ENCODE data around the gene UNC5CL.

UNC5CL gene, protein sequence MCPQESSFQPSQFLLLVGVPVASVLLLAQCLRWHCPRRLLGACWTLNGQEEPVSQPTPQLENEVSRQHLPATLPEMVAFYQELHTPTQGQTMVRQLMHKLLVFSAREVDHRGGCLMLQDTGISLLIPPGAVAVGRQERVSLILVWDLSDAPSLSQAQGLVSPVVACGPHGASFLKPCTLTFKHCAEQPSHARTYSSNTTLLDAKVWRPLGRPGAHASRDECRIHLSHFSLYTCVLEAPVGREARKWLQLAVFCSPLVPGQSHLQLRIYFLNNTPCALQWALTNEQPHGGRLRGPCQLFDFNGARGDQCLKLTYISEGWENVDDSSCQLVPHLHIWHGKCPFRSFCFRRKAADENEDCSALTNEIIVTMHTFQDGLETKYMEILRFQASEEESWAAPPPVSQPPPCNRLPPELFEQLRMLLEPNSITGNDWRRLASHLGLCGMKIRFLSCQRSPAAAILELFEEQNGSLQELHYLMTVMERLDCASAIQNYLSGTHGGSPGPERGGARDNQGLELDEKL

DNA sequence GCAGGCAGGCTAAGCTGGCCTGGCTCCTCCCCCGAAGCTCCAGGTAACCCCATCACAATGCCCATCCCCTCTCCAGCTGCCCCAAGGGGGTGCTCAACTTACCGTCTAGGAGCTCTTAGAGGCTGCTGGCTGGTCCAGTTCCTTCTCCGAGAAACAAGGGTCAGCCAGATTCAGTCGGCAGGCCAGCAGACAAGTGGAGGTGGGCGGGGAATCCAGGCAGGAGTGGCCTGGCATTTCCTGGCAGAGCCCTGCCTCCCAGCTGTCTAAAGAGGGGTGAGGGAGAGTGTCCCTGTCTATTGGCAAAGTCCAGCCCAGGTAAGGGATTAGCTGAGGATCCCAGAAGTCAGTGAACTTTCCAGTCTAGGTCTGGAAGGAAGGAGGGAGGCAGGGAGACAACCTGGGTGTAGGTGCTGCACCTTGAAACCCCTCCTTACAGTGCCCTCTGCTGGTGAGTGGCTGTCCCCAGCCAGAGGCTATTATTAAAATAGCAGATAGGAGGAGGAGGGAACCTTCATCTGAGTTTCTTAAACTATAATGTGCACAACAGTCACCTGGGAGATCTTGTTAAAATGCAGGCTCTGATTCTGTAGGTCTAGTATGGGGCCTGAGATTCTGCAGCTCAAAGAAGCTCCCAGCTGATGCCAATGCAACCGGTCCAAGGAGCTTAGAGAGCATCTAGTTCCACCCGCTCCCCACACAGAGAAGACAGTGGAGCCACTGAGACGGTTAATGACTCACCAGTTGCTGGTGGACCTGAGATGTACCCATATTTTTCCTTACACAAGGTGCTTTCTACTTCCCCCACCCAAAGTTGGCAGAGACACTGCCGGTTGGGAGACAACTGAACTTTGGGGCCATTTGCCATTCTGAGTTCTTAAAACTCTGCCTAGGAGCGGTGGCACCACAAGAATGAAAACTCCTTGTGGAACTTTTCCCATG lies at the start of gene UNC5CL:
Gene UNC5CL, minus strand, starts transcription at position 162 of the 939 bp plus-strand sequence. CDS start 4,147 bp downstream, outside the sequence.
- H3K27me3 Mint-ChIP-seq = no peaks in the 10 kb centered on the region
- peaks cover 10% of the 10 kb centered on the region for H3K36me3 Mint-ChIP-seq
- no peak for ATAC-seq
- no peak within 1 kb of the TSS for H3K27ac Mint-ChIP-seq
- H3K4me1 Mint-ChIP-seq = no peaks in the 10 kb centered on the region
- H3K9me3 Mint-ChIP-seq = no peaks in the 10 kb centered on the region
- no peak within 1 kb of the TSS for H3K4me3 Mint-ChIP-seq

DNA sequence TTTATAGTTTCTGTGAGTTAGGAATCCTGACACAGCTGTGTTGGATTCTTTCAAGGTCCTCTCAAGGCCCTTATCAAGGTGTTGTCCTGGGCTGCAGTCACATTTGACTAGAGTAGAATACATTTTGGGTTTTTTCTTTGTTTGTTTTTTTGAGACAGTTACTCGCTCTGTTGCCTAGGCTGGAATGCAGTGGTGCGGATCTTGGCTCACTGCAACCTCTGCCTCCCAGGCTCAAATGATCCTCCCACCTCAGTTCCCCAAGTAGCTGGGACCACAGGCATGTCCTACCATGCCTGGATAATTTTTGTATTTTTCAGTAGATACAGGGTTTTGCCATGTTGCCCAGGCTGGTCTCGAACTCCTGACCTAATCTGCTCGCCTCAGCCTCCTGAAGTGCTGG lies 49.4 kb upstream of the UNC5CL start:
- H3K27ac Mint-ChIP-seq = no peak overlapping the region
- H3K4me3 Mint-ChIP-seq = no peak overlapping the region
- no peak for ATAC-seq
- H3K9me3 Mint-ChIP-seq = no peaks in the 10 kb centered on the region
- no peaks in the 10 kb centered on the region for H3K4me1 Mint-ChIP-seq
- H3K27me3 Mint-ChIP-seq = no peaks in the 10 kb centered on the region
- H3K36me3 Mint-ChIP-seq = peaks cover 66% of the 10 kb centered on the region

DNA sequence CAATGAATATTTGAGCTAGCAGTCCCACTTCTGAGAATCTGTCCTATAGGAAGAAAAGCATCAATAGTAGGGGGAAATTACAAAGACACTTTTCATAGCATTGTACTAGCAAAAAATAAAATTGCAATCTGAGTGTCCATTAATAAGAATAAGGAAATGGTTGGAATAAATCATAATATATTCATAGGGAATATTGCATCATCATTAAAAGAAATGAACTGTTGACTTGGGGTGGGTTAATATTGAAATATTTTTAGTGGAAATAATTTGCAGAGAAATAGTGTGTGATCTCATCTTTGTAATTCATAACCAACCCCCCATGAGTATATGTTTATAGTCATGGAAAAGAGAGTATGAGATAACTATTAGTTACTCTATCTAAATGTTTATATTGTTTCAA lies 46.2 kb upstream of the UNC5CL start:
- no peak for ATAC-seq
- no peaks in the 10 kb centered on the region for H3K27me3 Mint-ChIP-seq
- H3K36me3 Mint-ChIP-seq = peaks cover 64% of the 10 kb centered on the region
- H3K27ac Mint-ChIP-seq = no peak overlapping the region
- H3K4me1 Mint-ChIP-seq = peaks cover 19% of the 10 kb centered on the region
- H3K4me3 Mint-ChIP-seq = no peak overlapping the region
- no peaks in the 10 kb centered on the region for H3K9me3 Mint-ChIP-seq

DNA sequence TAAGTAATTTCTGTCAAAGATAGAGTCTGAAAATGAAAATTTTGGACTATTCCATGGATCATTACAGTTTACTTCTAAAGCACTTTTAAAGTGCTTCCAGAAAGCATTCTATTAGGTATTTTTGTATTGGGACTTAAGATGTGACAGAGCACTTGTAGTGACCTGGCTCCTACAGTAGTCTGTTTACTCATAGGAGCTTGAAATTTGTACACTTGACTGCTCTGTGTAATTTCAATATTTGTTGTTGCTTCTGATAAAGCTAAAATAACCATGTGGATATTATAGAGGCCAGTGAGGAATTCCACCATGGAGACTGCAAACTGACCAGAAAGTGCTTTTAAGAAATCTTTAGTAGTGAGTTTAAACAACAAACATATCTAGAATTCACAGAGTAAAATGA lies 44.1 kb upstream of the UNC5CL start:
- no peaks in the 10 kb centered on the region for H3K27me3 Mint-ChIP-seq
- ATAC-seq = no peak
- H3K36me3 Mint-ChIP-seq = peaks cover 72% of the 10 kb centered on the region
- H3K9me3 Mint-ChIP-seq = no peaks in the 10 kb centered on the region
- no peak overlapping the region for H3K27ac Mint-ChIP-seq
- peaks cover 32% of the 10 kb centered on the region for H3K4me1 Mint-ChIP-seq
- H3K4me3 Mint-ChIP-seq = no peak overlapping the region

DNA sequence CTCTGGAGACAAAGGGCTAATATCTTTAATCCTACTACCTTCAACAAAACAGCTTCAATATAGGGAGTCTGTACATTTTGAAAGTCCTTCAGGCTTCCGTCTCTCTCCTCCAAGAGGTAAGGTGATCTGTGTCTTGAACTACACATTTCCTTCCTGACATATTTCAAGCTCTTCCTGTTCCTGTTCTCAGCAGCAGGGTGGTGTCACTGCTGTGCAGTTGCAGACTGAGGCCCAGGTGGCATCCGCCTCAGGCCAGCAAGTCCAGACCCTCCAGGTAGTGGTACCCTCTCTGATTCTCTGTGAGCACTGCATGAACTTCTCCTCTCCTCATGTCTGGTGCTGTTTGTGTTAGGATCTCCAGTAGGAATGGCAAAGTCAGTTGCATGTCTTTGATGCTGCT lies 41.6 kb upstream of the UNC5CL start:
- Mint-ChIP-seq H3K27me3 (no peaks in the 10 kb centered on the region), H3K27ac (peak overlapping the region; percentile 65), H3K4me1 (peaks cover 43% of the 10 kb centered on the region), H3K36me3 (peaks cover 56% of the 10 kb centered on the region), H3K9me3 (no peaks in the 10 kb centered on the region), H3K4me3 (peak overlapping the region; percentile 13)
- ATAC-seq = no peak

DNA sequence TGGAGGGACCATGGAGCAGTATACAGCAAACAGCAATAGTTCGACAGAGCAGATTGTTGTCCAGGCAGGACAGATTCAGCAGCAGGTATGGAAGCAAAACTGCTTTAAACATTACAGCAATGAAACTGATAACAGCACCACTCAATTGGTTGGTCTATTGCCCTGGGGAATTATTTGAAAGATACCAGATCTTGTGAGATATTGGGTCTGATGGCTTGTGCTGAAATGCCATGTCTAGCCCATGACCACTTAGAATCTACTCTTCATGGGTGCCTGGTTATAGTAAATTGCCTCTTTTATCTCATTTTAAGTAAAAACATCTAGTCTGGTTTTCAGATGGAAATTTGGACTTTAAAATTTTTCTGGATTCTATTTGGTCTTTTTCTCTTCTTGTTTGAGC lies 40.1 kb upstream of the UNC5CL start:
- Mint-ChIP-seq H3K4me1 (peaks cover 58% of the 10 kb centered on the region), H3K4me3 (no peak overlapping the region), H3K27me3 (no peaks in the 10 kb centered on the region), H3K27ac (no peak overlapping the region), H3K36me3 (peaks cover 47% of the 10 kb centered on the region), H3K9me3 (no peaks in the 10 kb centered on the region)
- no peak for ATAC-seq

DNA sequence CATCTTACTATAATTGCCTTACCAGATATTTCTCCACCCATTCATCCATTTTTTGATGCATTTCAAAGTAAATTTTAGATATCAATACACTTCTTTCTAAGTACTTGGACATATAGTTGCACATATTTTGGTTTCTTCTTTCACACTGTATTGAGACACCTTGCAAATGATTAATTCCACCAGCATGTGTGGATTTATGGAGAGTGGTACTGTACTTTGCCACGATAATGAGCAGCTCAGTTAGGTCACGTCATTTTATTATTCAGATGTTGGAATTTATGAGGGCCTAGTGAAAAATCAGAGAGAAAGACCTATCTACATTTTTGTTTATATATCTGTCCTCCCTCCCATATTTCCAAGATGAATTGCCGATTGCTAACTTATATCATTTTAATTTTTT lies 39.1 kb upstream of the UNC5CL start:
- peaks cover 62% of the 10 kb centered on the region for H3K4me1 Mint-ChIP-seq
- no peak overlapping the region for H3K27ac Mint-ChIP-seq
- no peak for ATAC-seq

DNA sequence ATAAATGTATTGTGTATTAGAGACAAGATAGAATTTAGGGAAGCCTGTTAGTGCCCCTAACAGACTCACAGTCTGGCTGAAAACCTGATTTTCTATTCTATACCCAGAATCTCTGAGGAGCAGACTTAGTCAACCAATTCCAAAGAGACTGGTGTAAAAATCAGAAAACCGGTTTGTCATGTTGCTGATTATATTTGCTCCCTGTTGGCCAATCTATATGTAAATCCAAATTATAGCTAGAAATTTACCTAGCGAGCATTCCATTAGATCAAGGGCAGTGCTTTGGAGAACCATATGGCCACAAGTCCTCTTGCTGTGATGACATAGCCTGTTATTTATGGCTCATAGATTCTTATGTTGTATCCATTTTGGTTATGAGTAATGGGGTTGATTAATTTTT lies 38.5 kb upstream of the UNC5CL start:
- Mint-ChIP-seq H3K27me3 (no peaks in the 10 kb centered on the region), H3K4me1 (peaks cover 60% of the 10 kb centered on the region), H3K36me3 (peaks cover 39% of the 10 kb centered on the region), H3K27ac (no peak overlapping the region), H3K4me3 (no peak overlapping the region), H3K9me3 (no peaks in the 10 kb centered on the region)
- no peak for ATAC-seq

More for the DNA sequence above, 39.1 kb upstream of the UNC5CL start:
- no peak overlapping the region for H3K4me3 Mint-ChIP-seq
- no peaks in the 10 kb centered on the region for H3K9me3 Mint-ChIP-seq
- peaks cover 44% of the 10 kb centered on the region for H3K36me3 Mint-ChIP-seq
- no peaks in the 10 kb centered on the region for H3K27me3 Mint-ChIP-seq

DNA sequence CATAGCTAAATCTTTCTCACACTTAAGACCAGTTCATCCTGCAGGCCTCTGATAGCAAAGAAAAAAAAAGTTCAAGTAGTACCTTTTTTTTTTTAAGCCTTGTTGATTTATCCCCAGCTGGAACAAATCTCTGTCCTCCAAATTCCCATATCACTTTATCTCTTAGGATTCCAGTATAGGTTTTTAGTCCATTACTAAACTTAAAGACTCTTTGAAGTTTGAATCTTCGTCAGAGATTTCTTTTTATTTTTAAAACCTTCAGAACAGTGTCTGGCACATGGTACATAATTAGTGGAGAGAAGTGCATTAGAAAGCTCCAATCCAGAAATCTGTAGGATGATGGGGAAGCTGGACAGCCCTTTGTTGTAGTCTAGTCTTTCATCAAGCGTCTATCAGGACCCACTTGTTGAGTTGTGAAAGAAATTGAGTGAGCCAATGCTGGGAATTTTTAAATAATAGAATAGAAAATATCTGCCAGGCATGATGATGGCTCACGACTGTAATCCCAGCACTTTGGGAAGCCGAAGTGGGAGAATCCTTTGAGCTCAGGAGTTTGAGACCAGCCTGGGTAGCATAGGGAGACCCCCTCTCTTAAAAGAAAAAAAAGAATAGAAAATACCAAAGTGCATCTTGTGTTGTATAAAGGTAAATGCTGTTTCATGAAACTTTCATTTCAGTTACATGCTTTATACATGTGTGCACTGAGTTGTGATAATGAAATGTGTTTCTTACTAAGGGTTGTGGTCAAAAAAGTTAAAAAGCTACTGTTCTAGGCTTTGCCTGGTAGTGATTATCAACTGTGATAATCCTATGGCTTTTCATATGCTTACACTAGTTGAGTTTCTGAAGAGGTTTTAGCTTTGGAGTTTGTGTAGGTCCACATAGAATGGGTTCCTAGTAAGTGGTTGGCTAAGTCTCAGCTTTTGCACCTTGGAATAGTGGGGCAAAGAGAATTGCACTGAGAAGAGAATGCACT lies 36.9 kb upstream of the UNC5CL start:
- Mint-ChIP-seq H3K36me3 (peaks cover 32% of the 10 kb centered on the region), H3K27ac (peak overlapping the region; percentile 35), H3K4me3 (no peak overlapping the region), H3K27me3 (no peaks in the 10 kb centered on the region), H3K4me1 (peaks cover 57% of the 10 kb centered on the region), H3K9me3 (no peaks in the 10 kb centered on the region)
- ATAC-seq = no peak

DNA sequence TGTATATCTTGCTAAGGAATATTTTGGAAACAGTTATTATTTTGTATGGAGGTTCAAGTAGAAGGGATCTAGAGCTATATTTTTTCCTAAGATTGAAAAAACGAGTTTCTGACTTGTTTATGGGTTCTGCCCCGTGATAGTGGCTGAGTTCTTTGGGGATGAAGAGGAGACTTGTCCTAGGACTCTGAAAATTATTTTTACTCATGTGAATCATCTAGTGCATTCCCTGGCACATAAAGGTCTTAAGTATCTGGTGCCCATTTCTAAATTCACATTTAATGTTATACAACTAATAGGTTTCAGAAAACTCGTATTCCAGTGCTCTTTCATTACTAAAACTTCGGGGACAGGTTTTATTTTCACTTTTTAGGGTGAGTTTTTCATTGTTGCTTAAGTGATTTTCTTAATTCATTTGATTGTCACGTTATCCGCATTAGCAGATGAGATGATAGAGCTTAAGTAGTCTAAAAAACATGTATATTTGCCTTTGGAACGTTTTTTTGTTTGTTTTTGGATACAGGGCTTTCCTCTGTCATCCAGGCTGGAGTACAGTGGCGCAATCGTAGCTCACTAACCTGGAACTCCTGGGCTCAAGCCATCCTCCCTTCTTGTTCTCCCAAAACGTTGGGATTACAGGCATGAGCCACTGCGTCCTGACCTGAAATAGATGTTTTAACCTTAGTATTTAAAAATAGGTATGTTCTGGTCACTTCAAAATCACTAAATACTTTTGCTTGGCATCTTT lies 35.8 kb upstream of the UNC5CL start:
- H3K27ac Mint-ChIP-seq = peak overlapping the region; percentile 97
- no peaks in the 10 kb centered on the region for H3K9me3 Mint-ChIP-seq
- H3K27me3 Mint-ChIP-seq = no peaks in the 10 kb centered on the region
- H3K4me3 Mint-ChIP-seq = peak overlapping the region; percentile 92
- peaks cover 21% of the 10 kb centered on the region for H3K36me3 Mint-ChIP-seq
- no peak for ATAC-seq
- peaks cover 53% of the 10 kb centered on the region for H3K4me1 Mint-ChIP-seq

DNA sequence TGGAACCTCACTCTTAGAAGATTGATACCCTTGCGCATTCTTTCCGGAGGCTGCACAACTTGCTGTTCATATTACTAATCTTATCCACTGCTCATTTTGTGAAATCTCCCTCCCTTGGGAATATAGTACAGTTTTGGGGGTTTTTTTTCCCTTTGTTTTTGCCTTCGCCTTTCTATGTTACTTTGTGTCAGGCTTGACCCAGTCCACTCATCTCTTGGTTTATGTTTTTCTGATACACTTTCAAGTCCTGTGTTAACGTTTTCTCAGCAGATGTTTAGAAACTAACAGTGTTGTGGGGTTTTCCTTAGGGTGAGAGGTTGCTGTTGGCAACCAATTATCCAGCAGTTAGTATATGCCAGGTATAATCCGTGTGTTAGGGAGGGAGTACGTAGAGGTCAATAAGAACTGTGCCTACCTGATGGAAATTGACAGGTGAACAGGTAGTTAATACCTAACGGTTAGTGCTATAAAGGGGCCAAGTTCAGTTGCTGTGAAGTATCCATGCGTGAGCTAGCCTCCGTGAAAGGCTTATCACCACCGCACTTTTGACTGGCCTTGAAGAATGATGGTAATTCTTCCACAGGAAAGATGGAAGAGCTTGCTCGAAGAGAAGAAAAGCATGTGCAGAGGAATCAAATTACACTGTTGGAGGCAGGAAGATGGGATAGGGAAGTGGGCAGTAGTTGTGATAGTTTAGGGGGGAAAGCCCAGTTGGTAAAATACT lies 35.1 kb upstream of the UNC5CL start:
- peaks cover 48% of the 10 kb centered on the region for H3K4me1 Mint-ChIP-seq
- H3K36me3 Mint-ChIP-seq = peaks cover 15% of the 10 kb centered on the region
- H3K27ac Mint-ChIP-seq = peak overlapping the region; percentile 97

DNA sequence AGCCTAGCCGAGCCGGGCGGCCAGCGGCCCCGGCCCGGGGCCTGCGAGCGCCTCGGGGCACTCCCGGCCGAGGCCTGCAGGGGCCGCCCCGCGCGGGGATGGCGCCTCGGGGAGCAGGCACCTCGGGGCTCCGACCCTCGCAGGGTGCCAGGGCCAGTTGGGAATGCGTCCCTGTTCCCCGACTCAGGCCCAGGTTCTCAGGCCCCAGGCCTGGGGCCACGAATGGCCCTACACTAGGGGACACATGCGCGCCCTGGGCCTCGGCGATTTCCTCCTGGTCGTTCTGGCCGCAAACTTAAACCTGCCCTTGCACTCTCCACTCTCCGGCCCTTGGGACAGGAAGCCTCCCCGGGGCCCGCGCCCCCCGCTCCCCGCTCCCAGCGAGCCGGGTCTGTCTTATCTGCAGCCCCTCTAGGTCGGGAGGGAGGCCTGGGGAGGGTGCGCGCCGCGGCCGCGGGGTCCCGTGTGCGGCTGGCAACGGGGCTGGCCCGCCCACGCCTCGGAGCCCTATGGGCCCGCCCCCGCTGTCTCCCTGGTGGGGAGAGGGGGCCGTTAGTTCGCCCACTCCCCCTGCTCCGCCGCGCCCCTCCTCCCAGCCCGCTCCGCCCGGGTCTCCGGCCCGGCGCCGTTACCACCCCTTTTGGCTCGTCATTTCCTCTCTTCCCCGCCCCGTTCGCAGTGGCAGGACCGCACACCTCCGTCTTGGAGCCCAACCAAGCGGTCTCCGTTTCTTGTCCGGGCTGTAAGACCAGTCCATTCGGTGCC lies 34.4 kb upstream of the UNC5CL start:
- Mint-ChIP-seq H3K36me3 (peaks cover 9% of the 10 kb centered on the region), H3K9me3 (no peaks in the 10 kb centered on the region), H3K27me3 (no peaks in the 10 kb centered on the region), H3K27ac (peak overlapping the region; percentile 97), H3K4me1 (peaks cover 43% of the 10 kb centered on the region), H3K4me3 (peak overlapping the region; percentile 98)
- peak; percentile 49 for ATAC-seq

More for the DNA sequence above, 35.1 kb upstream of the UNC5CL start:
- H3K4me3 Mint-ChIP-seq = peak overlapping the region; percentile 92
- H3K27me3 Mint-ChIP-seq = no peaks in the 10 kb centered on the region
- no peaks in the 10 kb centered on the region for H3K9me3 Mint-ChIP-seq
- no peak for ATAC-seq

DNA sequence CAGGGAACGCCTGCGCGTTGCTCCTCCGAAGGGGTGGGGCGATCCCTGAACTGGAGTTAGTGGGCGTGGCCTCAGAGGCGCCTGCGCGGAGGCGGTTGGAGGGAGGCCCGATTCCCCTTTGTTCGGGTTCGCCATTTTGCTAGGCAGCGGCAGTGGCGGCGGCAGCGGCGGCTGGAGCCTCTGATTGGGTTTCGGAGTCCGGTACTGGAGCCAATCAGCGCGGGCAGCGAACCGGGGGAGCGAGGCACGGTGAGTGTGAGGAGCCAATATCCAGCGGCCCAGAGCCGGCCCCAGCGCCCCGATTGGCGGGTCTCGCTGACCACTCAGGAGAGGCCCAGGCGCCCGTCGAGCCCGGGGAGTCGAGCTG lies 33.8 kb upstream of the UNC5CL start, which contains the start of gene NFYA:
Gene NFYA, plus strand, starts transcription at position 139 of the 367 bp plus-strand sequence. CDS start 6,116 bp downstream, outside the sequence.
- Mint-ChIP-seq H3K9me3 (no peaks in the 10 kb centered on the region), H3K27ac (peak within 1 kb of the TSS; percentile 97), H3K4me1 (peaks cover 43% of the 10 kb centered on the region), H3K4me3 (peak within 1 kb of the TSS; percentile 98), H3K27me3 (no peaks in the 10 kb centered on the region), H3K36me3 (peaks cover 12% of the 10 kb centered on the region)
- peak; percentile 89 for ATAC-seq
